Sigmoid colon (tissue), 7 donors: ENCODE data around the gene IL24. TPM values are rescaled to one million over a fixed set of nuclear protein-coding genes. Genes with fewer than 3 reads are reported as not detected.
A peak's percentile ranks its signal among the peaks of the same experiment; 100 is the strongest.

Source experiments
- DNase-seq: peaks from one replicate; pipeline ENCODE4 v3.0.0-alpha.2; 2019
- H3K27ac ChIP-seq, 4 donors: fragments of 200-600 bp; sonication (generic); one replicate each; pipeline ENCODE4 v1.5.1; 2016 to 2019; ENCODE audit warnings: mild to moderate bottlenecking in 1 of 4
- H3K27me3 ChIP-seq, 3 donors: fragments of 200-600 bp; sonication (generic); one replicate each; pipeline ENCODE4 v1.5.1; 2019; ENCODE audit warnings: mild to moderate bottlenecking in 1 of 3
- H3K36me3 ChIP-seq, 4 donors: fragments of 200-600 bp; sonication (generic); one replicate each; pipeline ENCODE4 v1.5.1; 2016 to 2019
- H3K4me1 ChIP-seq, 4 donors: fragments of 200-600 bp; sonication (generic); one replicate each; pipeline ENCODE4 v1.5.1; 2017 to 2019
- H3K4me3 ChIP-seq, 4 donors: fragments of 200-600 bp; sonication (generic); one replicate each; pipeline ENCODE4 v1.5.1; 2017 to 2019; ENCODE audit warnings: mild to moderate bottlenecking in 2 of 4, moderate library complexity in 1 of 4
- H3K9me3 ChIP-seq, 4 donors: fragments of 200-600 bp in 3 of 4; sonication (generic) in 3 of 4; one replicate each; pipeline versions ENCODE4 v1.5.1 to v1.6.1; 2013 to 2019
- CTCF ChIP-seq, 4 experiments: fragments of 450-650 bp in 3 of 4; fragments of 200-600 bp in 1 of 4; IDR thresholded peaks; one replicate each; pipeline ENCODE4 v1.5.1; 2016 to 2019; ENCODE audit warnings: antibody characterized with exemption in 4 of 4, mild to moderate bottlenecking in 3 of 4, moderate library complexity in 2 of 4
- EP300 ChIP-seq, 4 donors: sonication (generic); formaldehyde crosslinking; IDR thresholded peaks; one replicate each; pipeline ENCODE4 v1.6.1; 2017; ENCODE audit warnings: antibody characterized with exemption in 4 of 4
- POLR2A ChIP-seq, 2 donors: fragments of 450-650 bp; IDR thresholded peaks; one replicate each; pipeline ENCODE4 v1.6.1; 2016; ENCODE audit warnings: antibody characterized with exemption in 2 of 2, mild to moderate bottlenecking in 2 of 2, moderate library complexity in 2 of 2
- POLR2AphosphoS5 ChIP-seq, 4 donors: sonication (generic); formaldehyde crosslinking; IDR thresholded peaks; one replicate each; pipeline ENCODE4 v1.6.1; 2017; ENCODE audit warnings: antibody characterized with exemption in 4 of 4
- WGBS, 2 donors: extraction: QIAGEN DNeasy Blood & Tissue Kit; methylation state at CpG; one replicate each; pipeline ENCODE4 v1.1.7; 2013; 5-methylcytosine and 5-hydroxymethylcytosine counted together
- intact Hi-C: fragments of 100-400 bp; cut with DNase I; formaldehyde crosslinking; loops from one replicate; pipeline ENCODE4 v1.15.1; 2023
- polyA plus RNA-seq, 3 donors: library from polyadenylated mRNA; stranded (reverse); fragments of 200-250 nt; gene quantifications; one replicate each; pipeline ENCODE4 v1.2.3, GENCODE V29; 2013
- total RNA-seq, 4 donors: library from RNA; depleted of rRNA; stranded (reverse); fragments of >200 nt; gene quantifications; one replicate each; pipeline ENCODE4 v1.1.0, GENCODE V29; 2016
- donor health status: healthy with polysubstance abuse.
- donor health status: Bipolar disorder and iron deficiency.
- donor health status: healthy.

Gene IL24
- total and polyA plus RNA-seq, 7 donors = 0.36 to 0.46 TPM; not detected in 5

GRCh38 chr1:206909161-206909882 is 12.1 kb downstream of the IL24 start:
- H3K27ac ChIP-seq = peak overlapping the region in 2 of 4 donors; percentile 33 to 51
- WGBS, 2 donors = 2 to 3% methylated on average over 69 of the region's 69 CpGs
- intact Hi-C loops = no loop called here

GRCh38 chr1:206909883-206910318 is 12.7 kb downstream of the IL24 start:
- intact Hi-C loops = loop anchor here (5.0 to 10.0 kb wide), 2 partner anchors 183 to 415 kb away; no protein-coding TSS in a partner anchor
- H3K9me3 ChIP-seq = no peaks in the 10 kb centered on the region
- DNase-seq = no peak
- H3K36me3 ChIP-seq = no peaks in the 10 kb centered on the region
- peak overlapping the region; percentile 30 to 62 (median 54) for H3K4me3 ChIP-seq
- no peak for TF ChIP-seq EP300 (IDR thresholded peaks at IDR 0.05)
- TF ChIP-seq POLR2A (IDR thresholded peaks at IDR 0.05) = no peak
- no peak for TF ChIP-seq POLR2AphosphoS5 (IDR thresholded peaks at IDR 0.05)
- TF ChIP-seq CTCF (IDR thresholded peaks at IDR 0.05) = no peak
- peaks cover 0 to 21% (median 15%) of the 10 kb centered on the region in 4 donors for H3K4me1 ChIP-seq
- peak overlapping the region in 2 of 4 donors; percentile 33 to 51 for H3K27ac ChIP-seq
- peaks cover 0 to 21% (median 14%) of the 10 kb centered on the region in 3 donors for H3K27me3 ChIP-seq
- 23 to 42% methylated on average over 14 of the region's 14 CpGs for WGBS, 2 donors

More at GRCh38 chr1:206909161-206909882, 12.1 kb downstream of the IL24 start:
- peak; percentile 78 for DNase-seq
- Histone ChIP-seq H3K4me3 (peak overlapping the region; percentile 30 to 62 (median 54)), H3K36me3 (no peaks in the 10 kb centered on the region), H3K4me1 (peaks cover 0 to 21% (median 15%) of the 10 kb centered on the region in 4 donors), H3K27me3 (peaks cover 0 to 21% (median 14%) of the 10 kb centered on the region in 3 donors), H3K9me3 (no peaks in the 10 kb centered on the region)
- TF ChIP-seq CTCF (IDR thresholded peaks at IDR 0.05) (no peak), POLR2AphosphoS5 (IDR thresholded peaks at IDR 0.05) (peak in 1 of 4 donors; percentile 74), EP300 (IDR thresholded peaks at IDR 0.05) (peak in 2 of 4 donors; percentile 32 to 46), POLR2A (IDR thresholded peaks at IDR 0.05) (no peak)

- TF ChIP-seq EP300 (IDR thresholded peaks at IDR 0.05) (no peak), CTCF (IDR thresholded peaks at IDR 0.05) (peak; percentile 23 to 84 (median 60))
- no peak for DNase-seq
- Histone ChIP-seq H3K27me3 (peaks cover 0 to 21% (median 14%) of the 10 kb centered on the region in 3 donors), H3K9me3 (no peaks in the 10 kb centered on the region), H3K36me3 (no peaks in the 10 kb centered on the region), H3K27ac (no peak overlapping the region), H3K4me3 (no peak overlapping the region), H3K4me1 (peaks cover 0 to 21% (median 15%) of the 10 kb centered on the region in 4 donors)
- WGBS, 2 donors = 2 to 7% methylated on average over 1 of the region's 1 CpG
- intact Hi-C loops = loop anchor here (5.0 to 10.0 kb wide), 2 partner anchors 184 to 416 kb away; no protein-coding TSS in a partner anchor
These were observed 13.9 kb downstream of the IL24 start for GRCh38 chr1:206911064-206911663.

GRCh38 chr1:206912445-206913095 is 15.3 kb downstream of the IL24 start:
- peak; percentile 87 for DNase-seq
- H3K4me3 ChIP-seq = no peak overlapping the region
- WGBS, 2 donors = 24 to 29% methylated on average over 7 of the region's 7 CpGs

More at GRCh38 chr1:206912445-206913095, 15.3 kb downstream of the IL24 start:
- TF ChIP-seq EP300 (IDR thresholded peaks at IDR 0.05) (no peak), CTCF (IDR thresholded peaks at IDR 0.05) (peak; percentile 54 to 86 (median 82)), POLR2A (IDR thresholded peaks at IDR 0.05) (no peak), POLR2AphosphoS5 (IDR thresholded peaks at IDR 0.05) (peak in 2 of 4 donors; percentile 62 to 71)
- Histone ChIP-seq H3K4me1 (peaks cover 0 to 21% (median 15%) of the 10 kb centered on the region in 4 donors), H3K9me3 (no peaks in the 10 kb centered on the region), H3K27ac (no peak overlapping the region), H3K27me3 (peaks cover 0 to 21% (median 14%) of the 10 kb centered on the region in 3 donors), H3K36me3 (no peaks in the 10 kb centered on the region)
- intact Hi-C loops = loop anchor here (1.0 to 10.0 kb wide), 3 partner anchors 185 to 418 kb away; no protein-coding TSS in a partner anchor
